Suppressor macrophage treated with lipopolysaccharide for 4 hours (primary cell): Measurements from ENCODE around the gene PPP4R4.

Experiments used
- DNase-seq: peaks from one replicate; pipeline ENCODE4 v3.0.0-alpha.2; 2020

Gene PPP4R4

DNA sequence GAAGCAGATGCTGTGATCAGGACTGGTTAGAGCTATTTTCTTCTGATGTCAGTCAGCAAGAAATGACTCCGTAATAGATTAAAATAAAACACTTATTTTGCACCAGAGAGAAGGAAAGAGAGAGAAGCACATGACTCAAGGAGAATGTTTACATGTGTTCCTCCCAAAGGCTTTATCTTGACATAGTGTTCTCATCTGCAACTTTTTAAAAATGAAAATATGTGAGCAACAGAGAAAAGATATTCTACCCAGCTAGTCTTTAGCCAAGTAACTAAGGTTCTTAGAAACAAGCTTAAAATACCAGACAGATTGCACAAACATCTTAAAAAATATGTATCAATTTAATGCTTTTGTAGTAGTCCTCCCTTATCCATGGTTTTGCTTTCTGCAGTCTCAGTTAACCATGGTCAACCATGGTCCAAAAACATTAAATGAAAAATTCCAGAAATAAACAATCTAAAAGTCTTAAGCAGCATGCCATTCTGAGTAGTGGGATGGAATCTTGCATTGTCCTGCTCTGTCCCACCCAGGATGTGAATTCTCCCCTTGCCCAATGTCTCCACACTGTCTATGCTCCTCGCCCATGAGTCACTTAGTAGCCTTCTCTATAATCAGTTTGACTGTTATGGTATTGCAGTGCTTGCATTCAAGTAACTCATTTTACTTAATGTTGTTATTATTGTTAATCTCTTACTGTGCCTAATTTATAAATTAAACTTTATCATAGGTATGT, 109.0 kb downstream of the PPP4R4 start:
- no peak for DNase-seq

DNA sequence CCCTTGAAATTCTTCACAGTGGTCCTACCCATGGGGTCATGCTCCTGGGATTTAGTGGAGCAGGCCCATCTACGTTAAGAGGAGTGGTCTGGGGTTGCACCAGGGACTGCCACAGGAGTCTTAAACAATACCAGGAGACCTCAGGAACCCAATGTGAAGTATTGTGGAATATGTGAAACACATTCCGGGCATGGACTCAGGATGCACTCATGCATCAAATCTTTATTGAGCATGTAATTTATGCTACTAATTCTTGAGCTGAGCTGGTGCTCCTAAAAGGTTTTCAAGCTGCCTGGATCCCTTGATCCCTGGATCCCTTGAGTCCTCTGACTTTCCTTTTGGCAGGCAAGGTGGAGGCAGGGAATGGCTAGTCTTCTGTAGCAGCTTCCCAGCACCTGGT, 110.1 kb downstream of the PPP4R4 start:
- no peak for DNase-seq

DNA sequence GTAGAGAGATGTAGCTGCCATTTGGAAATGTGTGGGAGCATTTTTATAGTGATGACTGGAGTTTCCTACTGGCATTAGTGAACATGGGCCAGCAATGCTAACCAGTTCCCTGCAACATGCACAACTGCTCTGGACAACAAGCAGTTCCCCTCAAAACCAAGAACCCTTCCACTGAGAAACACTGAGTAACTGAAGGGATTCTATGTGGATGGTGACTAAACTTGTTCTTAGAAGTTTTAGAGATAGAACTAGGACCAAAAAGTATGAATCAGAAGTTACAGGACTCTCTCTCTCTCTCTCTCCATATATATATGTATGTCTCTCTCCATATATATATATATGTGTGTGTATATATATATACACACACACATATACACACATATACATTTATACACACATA, 111.0 kb downstream of the PPP4R4 start:
- DNase-seq, result peak; percentile 17

- no peak for DNase-seq
These were observed 114.7 kb downstream of the PPP4R4 start for GRCh38 chr14:94288610-94289465.

DNA sequence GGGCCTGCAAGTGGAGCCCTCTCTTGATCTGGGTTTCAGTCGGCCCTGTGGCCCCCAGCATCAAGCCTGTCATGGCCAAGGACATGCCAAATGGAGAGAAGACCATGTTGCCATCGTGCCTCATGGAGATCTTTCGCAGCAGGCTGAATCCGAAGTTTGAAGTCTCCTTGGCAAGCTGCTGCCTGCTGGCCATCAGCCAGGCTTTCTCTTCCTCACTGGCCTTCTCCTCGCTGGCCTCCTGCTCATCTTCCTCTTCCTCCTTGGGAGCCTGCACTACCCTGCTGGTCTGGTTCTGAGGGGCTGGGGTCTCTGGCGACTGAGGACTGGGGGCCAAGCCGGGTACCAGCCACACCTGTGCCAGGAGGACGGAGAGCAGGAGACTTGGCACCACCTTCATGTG, 116.1 kb downstream of the PPP4R4 start:
- DNase-seq, result no peak

DNA sequence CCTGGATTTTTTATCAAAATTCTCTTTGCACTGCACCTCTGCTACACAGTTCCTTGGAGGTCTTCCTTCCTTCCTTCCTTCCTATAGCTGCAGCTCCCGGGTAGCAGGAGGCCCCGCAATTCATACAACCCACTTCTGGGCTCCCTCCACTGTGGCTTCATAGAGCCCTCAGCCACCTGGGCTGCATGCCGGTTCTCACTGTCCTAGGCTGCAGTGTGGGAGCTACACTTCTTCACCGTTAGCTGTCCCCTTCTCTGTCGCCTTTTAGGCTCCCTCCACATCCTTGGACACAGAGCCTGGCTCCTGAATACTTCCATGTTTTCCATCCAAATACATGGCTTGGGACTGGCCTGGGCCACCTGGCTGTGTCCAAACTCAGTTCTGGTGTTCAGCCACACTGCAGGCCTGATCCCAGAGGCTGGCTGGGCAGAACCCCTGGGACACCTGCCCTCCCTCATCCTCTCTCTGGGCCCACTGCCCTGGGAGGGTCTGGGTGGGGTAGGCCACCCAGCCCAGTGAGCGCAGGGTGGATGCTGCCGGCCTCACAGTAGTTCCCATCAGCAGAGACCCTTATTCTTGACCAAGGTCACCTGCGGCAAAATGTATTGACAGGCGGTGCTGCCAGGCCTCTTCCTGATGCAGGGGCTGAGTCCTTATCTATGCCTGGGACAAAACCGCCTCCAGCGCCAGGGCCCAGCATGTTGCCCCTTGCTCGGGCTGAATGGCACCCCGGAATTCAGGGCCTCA, 117.2 kb downstream of the PPP4R4 start:
- no peak for DNase-seq

- no peak for DNase-seq
These were observed 117.9 kb downstream of the PPP4R4 start for GRCh38 chr14:94291906-94292525.

DNA sequence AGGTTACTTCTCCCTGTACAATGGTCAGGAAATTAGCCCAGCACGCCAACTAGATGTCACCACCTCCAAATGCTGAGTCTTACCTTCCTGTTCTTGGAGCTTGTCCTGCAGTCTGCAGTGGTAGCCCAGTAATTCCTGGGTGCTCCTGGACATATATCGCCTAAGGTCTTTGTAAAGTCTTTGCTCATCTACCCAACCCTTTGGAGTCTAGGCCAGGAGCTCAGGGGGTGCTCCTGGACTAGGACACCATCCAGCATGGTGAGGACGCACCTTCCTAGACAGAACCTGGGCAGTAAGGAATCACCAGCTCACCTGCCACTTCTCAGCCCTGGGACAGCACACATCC, 118.4 kb downstream of the PPP4R4 start:
- no peak for DNase-seq

DNA sequence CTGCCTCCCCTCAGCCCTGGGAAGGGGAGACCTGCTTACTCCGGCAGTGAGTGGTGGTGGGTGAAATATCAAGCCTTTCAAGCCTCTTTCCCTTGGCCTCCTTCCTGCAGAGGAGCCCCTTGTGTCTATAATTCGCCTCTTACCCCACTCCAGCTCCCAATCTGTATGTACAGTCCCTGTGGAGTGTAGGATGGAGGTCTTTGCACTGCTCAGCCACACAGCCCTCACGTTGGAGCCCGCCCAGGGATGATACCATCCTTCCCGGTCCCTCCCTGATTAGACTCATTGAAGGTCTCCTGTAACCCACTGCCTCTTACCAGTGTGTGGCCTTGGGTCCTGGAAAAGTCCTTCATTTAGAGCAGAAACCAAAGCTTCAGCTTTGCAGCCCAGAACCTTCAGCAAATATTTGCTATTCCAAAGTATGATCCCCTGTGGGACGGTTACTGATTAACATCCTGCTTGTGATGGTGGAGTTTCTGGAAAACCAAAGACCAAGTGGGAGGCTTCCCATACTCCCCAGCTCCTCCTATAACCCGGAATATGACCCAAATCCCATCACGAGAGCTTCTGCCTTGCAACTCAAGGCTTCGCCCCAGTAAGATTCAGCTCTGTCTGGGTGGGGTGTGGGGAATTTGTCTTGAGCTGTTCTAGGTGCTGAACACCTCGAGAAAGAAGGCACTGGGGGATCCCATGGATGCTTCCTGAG, 118.9 kb downstream of the PPP4R4 start, which contains the start of gene SERPINA10:
Gene SERPINA10, minus strand, starts transcription at position 397 of the 706 bp plus-strand sequence. CDS start 2,675 bp downstream, outside the sequence.
- no peak for DNase-seq

- DNase-seq, result no peak
These were observed 119.4 kb downstream of the PPP4R4 start for GRCh38 chr14:94293578-94293924.

- DNase-seq, result no peak
These were observed 121.4 kb downstream of the PPP4R4 start for GRCh38 chr14:94295360-94296180.

- peak; percentile 26 for DNase-seq
These were observed 122.0 kb downstream of the PPP4R4 start for GRCh38 chr14:94296181-94296545.

DNA sequence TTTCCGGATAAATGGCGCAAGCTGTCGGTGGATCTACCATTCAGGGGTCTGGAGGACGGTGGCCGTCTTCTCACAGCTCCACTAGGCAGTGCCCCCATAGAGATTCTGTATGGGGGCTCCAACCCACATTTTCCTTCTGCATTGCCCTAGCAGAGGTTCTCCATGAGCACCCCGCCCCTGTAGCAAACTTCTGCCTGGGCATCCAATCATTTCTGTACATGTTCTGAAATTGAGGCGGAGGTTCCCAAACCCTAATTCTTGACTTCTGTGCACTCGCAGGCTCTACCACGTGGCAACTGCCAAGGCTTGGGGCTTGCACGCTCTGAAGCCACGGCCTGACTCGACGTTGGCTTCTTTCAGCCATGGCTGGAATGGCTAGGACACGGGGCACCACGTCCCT, 124.0 kb downstream of the PPP4R4 start:
- DNase-seq, result no peak

DNA sequence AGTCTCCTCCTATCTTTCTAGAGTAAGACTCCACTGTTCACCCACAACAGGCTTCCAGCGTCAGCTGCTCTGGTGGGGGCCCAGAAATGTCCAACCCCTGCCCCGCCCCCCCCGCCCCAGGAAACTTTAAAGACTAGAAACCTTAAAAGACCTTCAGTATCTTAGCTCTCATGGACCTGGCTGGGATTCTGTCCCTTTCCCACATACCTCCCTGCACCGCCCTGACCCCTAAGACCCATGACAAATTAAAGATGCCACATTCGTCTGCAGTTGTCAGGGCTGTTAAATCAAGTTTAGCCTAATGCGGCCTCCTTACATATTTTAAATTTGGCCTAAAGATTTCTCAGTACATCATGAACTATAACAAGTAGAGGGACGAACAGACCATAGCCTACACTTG, 129.0 kb downstream of the PPP4R4 start:
- DNase-seq, result no peak

- DNase-seq, result no peak
These were observed 130.1 kb downstream of the PPP4R4 start for GRCh38 chr14:94304243-94304642.

GRCh38 chr14:94305620-94306019, 131.5 kb downstream of the PPP4R4 start:
- DNase-seq, result no peak

DNA sequence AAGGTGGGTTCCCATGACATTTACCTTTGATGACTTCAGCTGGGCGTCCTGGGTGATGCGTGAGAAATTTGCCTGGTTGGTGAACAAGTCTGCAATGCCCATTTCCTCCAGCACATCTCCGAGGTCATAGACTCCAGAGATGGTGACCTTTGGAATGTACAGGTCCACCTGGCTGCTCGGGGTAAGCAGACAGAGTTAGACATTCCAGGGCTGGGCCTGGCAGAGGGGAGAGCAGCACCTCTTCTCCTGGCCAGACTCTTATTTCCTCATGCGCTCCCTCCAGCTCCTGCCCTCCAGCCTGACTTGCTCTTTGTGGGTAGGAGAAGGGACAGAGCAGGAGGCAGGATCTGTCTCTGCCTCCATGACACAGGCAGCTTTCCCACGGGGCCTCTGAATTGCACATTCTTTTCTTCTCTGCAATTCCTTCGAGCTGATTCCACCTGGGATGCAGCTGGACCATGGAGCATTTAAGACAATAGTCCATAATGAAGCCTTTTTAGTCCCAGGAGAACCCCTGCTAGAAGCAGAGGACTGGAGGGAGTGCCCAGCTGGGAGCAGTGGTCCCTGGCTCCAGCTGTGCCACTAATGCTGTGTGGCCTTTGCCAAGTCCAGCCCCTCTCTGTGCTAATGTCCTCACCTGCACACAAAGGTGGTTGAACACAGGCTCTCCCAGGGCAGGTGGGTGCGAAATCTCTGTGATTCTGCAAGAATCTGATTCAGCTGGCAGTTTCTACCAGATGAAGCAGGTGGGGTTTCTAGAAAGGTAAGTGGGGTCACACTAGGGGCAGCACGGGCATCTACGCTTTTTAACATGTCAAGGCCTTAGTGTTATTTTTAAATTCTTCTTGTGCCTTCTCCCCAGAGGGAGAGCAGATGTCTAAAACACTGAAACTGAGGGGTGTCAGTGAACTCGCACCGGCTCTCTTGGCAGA, 132.2 kb downstream of the PPP4R4 start:
- DNase-seq, result no peak

- peak; percentile 29 for DNase-seq
These were observed 133.4 kb downstream of the PPP4R4 start for GRCh38 chr14:94307410-94307992.

- no peak for DNase-seq
These were observed 135.6 kb downstream of the PPP4R4 start for GRCh38 chr14:94309721-94310120.

- DNase-seq, result no peak
These were observed 136.1 kb downstream of the PPP4R4 start for GRCh38 chr14:94310248-94310647.
